Measurements from ENCODE around the gene CACNB2. TPM values are rescaled to one million over a fixed set of nuclear protein-coding genes. Genes with fewer than 3 reads are reported as not detected.
"Not testable (repeated sequence)": the region's sequence is repeated elsewhere in the genome, so short reads cannot be mapped to it uniquely, and the experiment has no call there.

Gene CACNB2
- total RNA-seq, 1 experiment from 2014 or later = not detected

DNA sequence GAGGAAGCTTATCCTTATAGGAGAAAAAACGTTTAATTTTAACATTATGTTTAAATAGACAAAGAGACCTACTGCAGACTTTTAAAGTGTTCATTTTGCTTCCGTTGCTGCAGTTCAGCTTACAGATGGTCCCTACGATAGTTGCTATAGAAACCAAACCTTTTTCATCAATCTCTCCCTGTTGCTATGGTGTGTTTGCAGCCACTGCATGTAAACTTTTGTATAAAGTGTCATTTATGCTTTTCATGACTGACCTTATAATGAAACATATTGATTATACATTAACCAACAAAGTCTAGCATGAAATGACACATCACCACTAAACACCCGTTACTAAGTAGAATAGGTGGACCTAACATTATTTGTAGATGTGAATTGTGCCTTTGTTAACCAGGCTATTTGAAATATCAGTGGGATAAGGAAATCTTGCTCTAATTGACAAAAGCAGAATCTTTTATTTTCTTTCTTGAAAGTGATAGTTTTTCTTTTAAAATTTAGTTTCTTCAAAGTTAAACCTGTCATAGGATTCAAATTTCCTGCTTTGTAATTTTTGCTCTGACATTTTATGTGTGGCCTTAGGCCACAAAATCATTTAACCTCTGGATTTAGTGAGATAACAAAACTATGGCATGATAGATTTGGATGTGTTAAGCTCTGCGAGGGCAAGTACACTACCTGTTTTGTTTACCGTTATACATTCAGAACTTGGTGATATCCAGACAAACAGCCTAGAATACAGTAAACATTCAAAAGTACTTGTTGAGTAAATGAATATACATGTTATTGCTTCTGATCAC is 64.0 kb downstream of the CACNB2 start:
- DNase-seq = no peak
- no peak overlapping the region for H3K4me3 Mint-ChIP-seq (ENCODE audit: low read depth, unreplicated experiment)
- peaks cover 15% of the 10 kb centered on the region for H3K27me3 Mint-ChIP-seq (ENCODE audit: unreplicated experiment)
- CTCF ChIA-PET = interaction anchor here (0.6 kb wide), 1 partner anchor 1410 kb away, joined by 3 read pairs; no protein-coding TSS in a partner anchor
- intact Hi-C loops (cut with micrococcal nuclease; ENCODE audit: unreplicated experiment) = no loop called here
- TF ChIP-seq, protein P1, sequence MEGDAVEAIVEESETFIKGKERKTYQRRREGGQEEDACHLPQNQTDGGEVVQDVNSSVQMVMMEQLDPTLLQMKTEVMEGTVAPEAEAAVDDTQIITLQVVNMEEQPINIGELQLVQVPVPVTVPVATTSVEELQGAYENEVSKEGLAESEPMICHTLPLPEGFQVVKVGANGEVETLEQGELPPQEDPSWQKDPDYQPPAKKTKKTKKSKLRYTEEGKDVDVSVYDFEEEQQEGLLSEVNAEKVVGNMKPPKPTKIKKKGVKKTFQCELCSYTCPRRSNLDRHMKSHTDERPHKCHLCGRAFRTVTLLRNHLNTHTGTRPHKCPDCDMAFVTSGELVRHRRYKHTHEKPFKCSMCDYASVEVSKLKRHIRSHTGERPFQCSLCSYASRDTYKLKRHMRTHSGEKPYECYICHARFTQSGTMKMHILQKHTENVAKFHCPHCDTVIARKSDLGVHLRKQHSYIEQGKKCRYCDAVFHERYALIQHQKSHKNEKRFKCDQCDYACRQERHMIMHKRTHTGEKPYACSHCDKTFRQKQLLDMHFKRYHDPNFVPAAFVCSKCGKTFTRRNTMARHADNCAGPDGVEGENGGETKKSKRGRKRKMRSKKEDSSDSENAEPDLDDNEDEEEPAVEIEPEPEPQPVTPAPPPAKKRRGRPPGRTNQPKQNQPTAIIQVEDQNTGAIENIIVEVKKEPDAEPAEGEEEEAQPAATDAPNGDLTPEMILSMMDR (IDR thresholded peaks at IDR 0.05; ENCODE audit: unreplicated experiment) = no peak
- H3K27ac Mint-ChIP-seq (ENCODE audit: unreplicated experiment) = no peak overlapping the region
- H3K9me3 Mint-ChIP-seq (ENCODE audit: low read depth, unreplicated experiment) = no peaks in the 10 kb centered on the region
- no TSS peak for BruUV-seq (replicated peaks)
- H3K4me1 Mint-ChIP-seq (ENCODE audit: low read depth, unreplicated experiment) = no peaks in the 10 kb centered on the region
- no peaks in the 10 kb centered on the region for H3K36me3 Mint-ChIP-seq (ENCODE audit: insufficient read depth, unreplicated experiment)

DNA sequence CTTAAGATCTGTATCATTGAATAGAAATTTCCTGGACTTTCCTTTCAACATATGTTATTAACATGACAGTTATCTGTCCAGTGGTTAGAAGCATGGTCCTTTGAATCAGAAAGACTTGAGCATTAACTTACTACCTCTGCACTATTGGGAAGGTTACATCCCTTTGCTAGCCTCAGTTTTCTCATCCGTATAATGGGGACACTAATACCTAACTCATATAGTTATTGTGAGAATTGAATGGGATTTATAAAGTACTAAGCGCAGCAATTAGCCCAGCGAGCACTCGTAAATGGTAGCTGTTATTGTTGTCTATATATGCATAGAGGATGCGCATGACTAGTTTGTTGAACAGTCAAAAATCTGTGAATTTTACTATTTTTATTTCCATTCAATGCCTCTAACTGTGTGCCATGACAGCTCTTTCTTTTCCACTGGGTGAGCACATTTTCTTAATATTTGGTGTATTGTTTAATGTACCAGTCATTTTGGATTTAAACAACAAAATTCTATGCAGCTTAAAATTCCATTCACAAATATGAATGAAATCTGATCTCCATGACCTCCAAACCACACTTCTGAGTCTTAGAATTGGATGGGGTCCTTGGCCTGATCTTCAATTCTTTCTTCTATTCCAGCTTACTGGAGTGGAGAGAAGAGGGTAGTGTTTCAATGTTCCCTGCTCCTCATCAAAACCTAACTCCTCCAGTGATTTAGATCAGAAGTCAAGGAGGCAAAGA is 65.0 kb downstream of the CACNB2 start:
- H3K4me1 Mint-ChIP-seq (ENCODE audit: low read depth, unreplicated experiment) = no peaks in the 10 kb centered on the region
- H3K36me3 Mint-ChIP-seq (ENCODE audit: insufficient read depth, unreplicated experiment) = no peaks in the 10 kb centered on the region
- H3K4me3 Mint-ChIP-seq (ENCODE audit: low read depth, unreplicated experiment) = no peak overlapping the region
- H3K9me3 Mint-ChIP-seq (ENCODE audit: low read depth, unreplicated experiment) = no peaks in the 10 kb centered on the region
- intact Hi-C loops (cut with micrococcal nuclease; ENCODE audit: unreplicated experiment) = no loop called here
- CTCF ChIA-PET = interaction anchor here (0.6 kb wide), 1 partner anchor 1614 kb away, joined by 3 read pairs; no protein-coding TSS in a partner anchor
- peaks cover 15% of the 10 kb centered on the region for H3K27me3 Mint-ChIP-seq (ENCODE audit: unreplicated experiment)
- BruUV-seq (replicated peaks) = no TSS peak
- TF ChIP-seq, protein P1 (IDR thresholded peaks at IDR 0.05; ENCODE audit: unreplicated experiment) = no peak
- DNase-seq = no peak
- H3K27ac Mint-ChIP-seq (ENCODE audit: unreplicated experiment) = no peak overlapping the region

DNA sequence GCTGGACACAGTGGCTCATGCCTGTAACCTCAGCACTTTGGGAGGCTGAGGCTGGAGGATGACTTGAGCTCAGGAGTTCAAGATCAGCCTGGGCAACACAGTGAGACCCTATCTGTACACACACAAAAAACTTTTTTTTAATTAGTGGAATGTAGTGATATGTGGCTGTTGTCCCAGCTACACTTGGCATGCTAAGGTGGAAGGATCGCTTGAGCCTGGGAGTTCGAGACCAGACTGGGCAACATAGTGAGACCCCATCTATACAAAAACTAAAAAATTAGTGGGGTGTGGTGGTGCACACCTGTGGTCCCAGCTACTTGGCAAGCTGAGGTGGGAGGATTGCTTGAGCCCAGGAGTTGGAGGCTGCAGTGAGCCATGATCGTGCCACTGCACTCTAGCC is 68.0 kb downstream of the CACNB2 start:
- H3K27ac Mint-ChIP-seq (ENCODE audit: unreplicated experiment); intact Hi-C loops (cut with micrococcal nuclease; ENCODE audit: unreplicated experiment); H3K4me1 Mint-ChIP-seq (ENCODE audit: low read depth, unreplicated experiment); DNase-seq; H3K4me3 Mint-ChIP-seq (ENCODE audit: low read depth, unreplicated experiment); H3K36me3 Mint-ChIP-seq (ENCODE audit: insufficient read depth, unreplicated experiment); BruUV-seq (replicated peaks); CTCF ChIA-PET; H3K9me3 Mint-ChIP-seq (ENCODE audit: low read depth, unreplicated experiment): not testable (repeated sequence)
- peaks cover 15% of the 10 kb centered on the region for H3K27me3 Mint-ChIP-seq (ENCODE audit: unreplicated experiment)

DNA sequence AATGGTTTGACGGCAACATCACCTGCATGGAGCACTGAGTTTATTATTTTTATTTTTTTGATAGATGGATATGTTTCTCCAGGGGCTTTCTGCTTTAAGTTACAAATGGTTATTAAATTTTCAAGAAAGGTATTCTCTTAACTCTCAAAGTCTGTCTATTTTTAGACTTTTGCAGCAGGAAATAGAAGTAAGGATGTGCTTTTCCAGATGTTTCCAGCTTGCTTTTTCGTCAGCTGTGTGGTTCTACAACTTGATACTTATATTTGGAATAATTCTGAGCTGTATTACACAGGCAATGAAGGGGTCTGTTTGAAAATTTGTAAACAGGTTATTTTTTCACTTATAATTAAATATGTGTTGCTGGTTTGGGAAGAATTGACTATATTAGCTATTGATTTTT is 69.0 kb downstream of the CACNB2 start:
- Mint-ChIP-seq H3K36me3 (ENCODE audit: insufficient read depth, unreplicated experiment) (no peaks in the 10 kb centered on the region), H3K27ac (ENCODE audit: unreplicated experiment) (no peak overlapping the region), H3K4me1 (ENCODE audit: low read depth, unreplicated experiment) (no peaks in the 10 kb centered on the region), H3K27me3 (ENCODE audit: unreplicated experiment) (peaks cover 15% of the 10 kb centered on the region), H3K9me3 (ENCODE audit: low read depth, unreplicated experiment) (no peaks in the 10 kb centered on the region), H3K4me3 (ENCODE audit: low read depth, unreplicated experiment) (no peak overlapping the region)
- DNase-seq = no peak
- no TSS peak for BruUV-seq (replicated peaks)
- intact Hi-C loops (cut with micrococcal nuclease; ENCODE audit: unreplicated experiment) = no loop called here
- TF ChIP-seq, protein P1 (IDR thresholded peaks at IDR 0.05; ENCODE audit: unreplicated experiment) = no peak
- CTCF ChIA-PET = no interaction called here

All from Calu3 (cell line).